Renal cortex interstitium (tissue), 11 donors: Measurements from ENCODE around the gene HEXIM1. TPM values are rescaled to one million over a fixed set of nuclear protein-coding genes. Genes with fewer than 3 reads are reported as not detected.

Experiments
- DNase-seq, 11 donors: peaks; one replicate each; pipeline ENCODE4 v3.0.0-alpha.2; 2013; ENCODE audit warnings: low read depth in 9 of 11, low spot score in 4 of 11; ENCODE audit errors: extremely low read depth in 1 of 11
- polyA plus RNA-seq, 3 donors: library from polyadenylated mRNA; unstranded; fragments of 120-200 nt; gene quantifications; one replicate each; pipeline ENCODE4 v1.2.1, GENCODE V29; 2013; ENCODE audit not compliant: insufficient read length in 3 of 3

HEXIM1 gene
- polyA plus RNA-seq, 3 donors = 37.1 to 44.9 (median 44.4) TPM

DNA sequence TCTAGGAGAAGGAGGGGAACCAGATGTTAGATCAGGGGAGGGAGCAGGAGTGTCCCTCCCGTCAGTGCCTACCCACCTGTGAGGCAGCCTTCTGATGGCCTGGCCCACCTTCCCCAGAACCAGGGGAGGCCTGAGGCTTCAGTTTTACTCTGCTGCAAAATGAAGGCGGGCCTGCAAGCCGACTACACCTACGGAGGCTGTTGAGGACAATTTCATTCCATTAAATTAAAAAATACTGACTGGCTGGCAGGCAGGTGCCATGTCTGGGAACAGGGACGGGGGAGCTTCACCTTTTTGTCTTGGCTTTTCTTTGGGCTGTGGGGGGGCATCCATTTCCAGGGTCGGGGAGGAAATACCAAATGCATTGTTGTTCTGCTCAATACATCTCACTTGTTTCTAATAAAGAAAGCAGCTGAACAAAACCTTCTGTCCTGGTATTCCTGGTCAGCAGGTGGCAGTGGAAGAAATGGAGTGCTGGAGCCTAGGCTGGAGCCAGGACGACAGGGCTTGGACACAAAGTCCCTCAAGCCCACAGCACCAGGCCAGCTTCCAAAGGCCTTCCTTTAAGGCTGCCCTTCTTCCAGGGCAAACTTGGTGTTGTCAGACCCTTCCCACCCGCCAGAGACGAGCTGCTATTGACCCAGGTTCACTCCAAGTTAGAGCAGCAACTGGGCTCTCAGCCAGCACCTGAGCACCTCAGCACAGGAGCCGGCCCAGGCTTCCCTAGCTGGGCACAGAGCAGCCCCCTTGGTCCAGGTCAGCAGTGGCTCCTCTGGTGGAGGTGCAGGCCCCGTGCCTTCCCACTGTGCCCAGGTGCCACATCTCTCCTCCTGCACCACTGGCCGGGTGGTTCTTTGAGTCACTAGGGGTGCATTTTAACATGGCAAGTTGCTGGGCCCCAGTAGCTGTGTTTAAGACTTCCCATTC is 39.4 kb upstream of the HEXIM1 start:
- DNase-seq = no peak

DNA sequence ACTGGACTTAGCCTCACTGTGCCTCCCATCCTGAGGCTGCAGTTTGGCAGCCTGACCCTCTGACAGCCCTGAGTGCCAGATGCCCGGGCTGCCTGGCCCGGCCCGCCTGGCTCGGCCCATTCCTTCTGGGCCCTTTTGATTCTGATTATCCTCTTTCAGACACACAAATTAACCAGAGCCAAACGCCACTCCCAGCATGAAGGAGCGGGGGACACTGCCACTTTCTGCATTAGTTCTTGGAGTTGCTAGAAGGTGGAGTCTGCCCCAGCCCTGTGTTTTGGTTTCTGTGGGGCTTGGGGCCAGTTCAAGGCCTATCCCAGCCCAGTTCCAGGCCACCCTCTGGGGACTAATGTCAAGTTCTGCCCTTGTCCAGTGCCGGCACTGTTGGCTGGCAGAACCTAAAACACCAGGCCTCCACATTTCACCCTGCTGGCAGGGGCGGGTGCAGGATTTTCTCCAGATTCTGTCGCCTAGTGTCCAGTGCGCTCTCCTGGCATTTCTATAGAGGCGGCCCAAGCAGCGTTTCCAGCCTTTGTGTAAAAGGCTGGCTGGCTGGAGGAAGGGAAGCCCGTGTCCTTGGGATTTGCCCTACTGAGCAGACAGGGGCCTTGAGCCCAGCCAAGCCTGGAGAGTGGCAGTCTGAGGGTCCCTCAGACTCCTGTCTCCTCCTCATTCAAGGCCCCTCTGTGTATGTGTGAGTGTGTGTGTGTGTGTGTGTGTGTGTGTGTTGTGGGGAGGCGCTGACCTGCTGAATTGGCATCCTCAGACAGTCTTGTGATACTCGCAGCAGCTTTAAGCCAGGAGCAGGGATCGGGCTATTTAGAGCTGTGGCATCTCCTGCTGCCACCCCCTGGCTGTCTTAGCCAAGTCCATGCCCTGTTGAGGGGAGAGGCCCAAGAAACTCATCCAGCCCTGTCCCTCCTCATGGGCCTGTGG is 37.3 kb upstream of the HEXIM1 start:
- DNase-seq = no peak

DNA sequence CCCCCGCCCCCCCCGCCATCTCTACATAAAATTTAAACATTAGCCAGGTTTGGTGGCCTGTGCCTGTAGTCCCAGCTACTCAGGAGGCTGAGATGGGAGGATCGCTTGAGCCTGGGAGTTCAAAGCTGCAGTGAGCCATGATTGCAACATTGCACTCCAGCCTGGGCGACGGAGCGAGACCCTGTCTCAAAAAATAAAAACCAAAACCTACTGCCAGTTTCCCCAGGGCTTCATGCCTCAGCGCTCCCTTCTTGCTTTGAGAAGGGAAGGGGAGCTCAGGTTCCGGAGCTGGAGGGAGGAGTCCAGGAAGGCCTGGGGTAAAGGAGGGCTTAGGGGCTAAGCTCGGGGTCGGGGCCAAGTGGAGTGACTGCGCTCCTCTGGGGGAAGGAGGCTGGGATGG is 36.4 kb upstream of the HEXIM1 start:
- peak in 1 of 11 donors; percentile 36 for DNase-seq

DNA sequence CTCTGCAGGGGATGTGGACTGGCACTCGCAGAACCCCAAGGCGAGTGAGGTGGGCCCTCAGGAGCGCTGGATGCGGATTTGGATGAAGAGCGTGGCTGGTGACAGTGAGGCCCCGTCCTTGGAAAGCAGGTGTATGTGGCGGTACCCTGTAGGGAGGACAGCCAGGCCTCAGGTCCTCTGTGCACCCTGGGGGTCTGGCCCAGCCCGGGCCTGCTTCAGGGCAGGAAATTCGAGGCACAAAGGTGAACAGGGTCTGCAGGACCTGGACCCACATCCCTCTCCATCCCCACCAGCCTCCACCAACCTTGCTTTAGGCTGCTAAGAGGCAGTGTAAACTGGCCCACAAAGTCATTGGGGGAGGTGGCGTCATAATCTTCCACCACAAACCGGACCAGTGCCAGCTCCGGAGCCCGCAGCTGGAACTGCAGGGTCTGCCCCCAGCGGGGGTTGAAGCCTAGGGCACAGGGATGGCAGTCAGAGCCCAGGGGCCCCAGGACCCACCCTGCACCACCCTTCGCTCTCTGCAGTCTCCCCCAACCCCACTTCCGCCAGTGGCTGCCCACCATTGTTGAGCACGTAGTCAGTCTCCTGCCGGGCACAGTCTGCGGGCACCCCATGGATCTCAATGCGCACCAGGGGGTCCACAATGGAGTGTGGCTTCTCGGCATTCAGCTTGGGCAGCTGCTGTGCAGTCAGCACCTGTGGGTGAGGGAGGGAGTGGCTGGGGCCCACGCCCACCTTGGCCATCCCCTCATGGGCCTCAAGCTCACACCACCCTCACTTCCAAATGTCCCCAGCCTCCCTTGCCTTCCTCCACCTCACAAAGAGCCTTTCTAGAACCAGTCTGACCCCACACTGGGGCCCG is 35.5 kb upstream of the HEXIM1 start:
- DNase-seq = no peak

DNA sequence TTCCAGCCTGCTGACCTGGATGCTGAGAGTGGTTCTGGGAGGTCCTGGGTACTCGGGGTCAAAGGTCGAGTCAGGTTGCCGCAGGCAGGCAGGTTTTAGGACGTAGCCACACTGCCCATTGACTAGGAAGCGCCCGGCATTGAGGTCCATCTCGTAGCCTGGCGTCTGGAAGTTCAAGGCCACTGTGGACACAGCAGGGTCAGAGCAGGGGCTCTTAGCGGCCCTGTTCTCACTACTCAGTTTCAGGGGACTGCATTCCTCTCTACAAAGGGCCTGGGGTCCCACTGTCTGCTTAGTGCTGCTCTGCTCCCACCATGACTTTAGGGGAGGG is 34.9 kb upstream of the HEXIM1 start:
- DNase-seq = no peak

DNA sequence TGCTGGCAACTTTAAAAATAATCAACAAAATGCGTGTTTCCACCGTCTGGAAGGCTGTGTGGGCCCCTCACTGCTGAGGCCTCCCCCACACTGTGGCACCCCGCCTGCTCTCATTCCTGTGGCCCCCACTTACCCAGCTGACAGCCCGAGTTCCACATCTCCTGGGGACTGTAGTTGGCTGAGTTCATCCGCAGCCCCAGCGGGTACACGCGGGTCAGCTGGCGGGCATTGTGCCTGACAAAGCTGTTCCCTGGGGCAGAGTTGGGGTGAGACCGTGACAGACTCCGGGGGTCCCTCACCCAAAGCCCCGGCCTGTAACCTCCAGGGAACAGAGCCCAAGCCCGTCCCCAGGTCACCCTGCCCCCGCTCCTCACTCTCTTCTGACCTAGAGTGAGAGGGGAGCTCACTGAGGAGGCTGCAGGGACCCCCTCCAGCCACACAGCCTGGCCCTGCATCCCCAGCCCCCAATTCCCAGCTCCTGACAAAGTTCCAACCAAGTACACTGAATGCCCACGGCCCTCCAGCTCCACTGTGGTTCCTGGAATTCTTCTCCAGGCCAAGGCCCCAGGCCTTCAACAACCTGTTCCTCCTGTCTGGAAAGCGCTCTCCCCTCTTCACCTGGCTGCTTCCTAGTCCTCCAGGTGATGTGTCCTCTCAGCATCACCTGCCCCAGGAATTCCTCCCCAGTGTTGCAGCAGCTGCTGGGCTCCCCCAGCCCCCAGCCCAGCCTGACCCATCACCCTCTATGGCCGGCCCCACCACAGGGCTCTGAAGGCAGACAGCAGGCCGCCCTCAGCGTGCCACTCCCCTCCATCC is 34.0 kb upstream of the HEXIM1 start:
- no peak for DNase-seq

DNA sequence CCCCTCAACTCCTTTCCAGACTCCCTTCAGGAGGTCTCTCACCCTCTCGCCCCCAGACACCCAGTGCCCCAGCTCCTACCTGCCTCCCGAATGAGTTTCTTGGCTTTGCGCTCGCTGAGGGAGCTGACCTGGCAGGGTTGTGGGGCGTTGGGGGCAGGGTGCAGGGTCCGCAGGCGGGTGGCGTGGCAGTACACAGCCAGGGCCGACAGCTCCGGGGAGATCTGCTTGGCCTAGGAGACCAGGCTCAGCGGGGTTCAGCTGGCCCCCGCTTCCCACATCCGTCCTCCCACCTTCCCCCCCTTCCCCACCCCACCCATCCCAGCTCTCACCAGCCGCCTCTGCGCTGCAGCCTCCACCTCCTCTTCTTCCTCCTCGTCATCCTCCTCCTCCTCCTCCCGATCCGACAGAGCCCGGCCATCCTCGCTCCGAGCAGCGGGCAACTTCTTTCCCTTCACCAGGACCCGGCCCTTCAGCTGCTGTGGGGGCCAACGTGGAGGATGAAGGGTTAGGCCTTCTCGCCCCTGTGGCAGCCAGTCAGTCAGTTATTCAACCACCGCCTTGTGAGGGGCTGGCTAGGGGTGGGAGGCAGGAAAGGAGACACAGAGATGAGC is 33.2 kb upstream of the HEXIM1 start:
- no peak for DNase-seq

DNA sequence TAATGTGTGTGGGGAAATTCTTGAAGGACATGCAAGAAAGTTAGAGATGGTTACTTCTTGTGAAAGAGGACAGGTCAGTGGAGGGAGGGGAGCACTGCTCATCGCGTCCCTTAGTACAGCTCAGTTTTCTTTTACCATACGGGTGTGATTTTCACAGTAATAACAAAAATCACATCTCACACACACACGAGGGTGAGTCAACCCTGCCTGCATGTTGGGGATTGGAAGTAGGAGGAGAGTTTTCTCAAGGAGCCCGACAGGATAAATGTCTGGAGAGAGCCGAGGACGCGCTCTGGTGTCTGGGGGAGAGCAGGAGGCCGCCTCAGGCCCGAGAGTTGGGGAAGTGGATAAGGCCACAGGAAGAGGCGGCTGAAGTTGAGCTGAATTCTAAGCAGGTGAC is 32.4 kb upstream of the HEXIM1 start:
- DNase-seq = no peak

DNA sequence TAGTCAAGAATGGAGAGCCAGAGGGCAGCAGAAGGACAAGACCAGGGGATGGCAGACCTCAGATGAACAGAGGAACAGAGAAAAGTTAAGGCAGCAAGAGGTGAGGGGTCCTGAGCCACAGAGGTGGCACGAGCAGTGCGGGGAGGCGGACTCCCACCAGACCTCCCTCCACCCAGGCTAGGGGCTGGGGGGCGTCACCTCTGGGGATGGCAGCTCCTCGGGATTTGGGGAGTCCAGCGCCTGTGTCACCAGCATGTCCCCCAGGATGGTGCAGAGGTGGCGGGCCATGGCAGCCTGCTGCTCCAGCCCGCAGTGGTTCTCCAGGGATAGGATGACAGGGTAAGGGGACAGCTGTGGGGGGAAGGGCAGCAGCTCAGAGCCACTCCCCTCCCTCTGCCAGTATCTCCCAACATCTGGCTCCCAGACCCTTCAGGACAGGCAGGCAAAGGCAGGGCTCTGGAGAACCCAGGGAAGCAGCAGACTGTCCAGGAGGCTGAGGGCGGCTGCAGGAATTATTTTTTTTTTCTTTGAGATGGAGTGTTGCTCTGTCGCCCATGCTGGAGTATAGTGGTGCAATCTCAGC is 31.8 kb upstream of the HEXIM1 start:
- no peak for DNase-seq

DNA sequence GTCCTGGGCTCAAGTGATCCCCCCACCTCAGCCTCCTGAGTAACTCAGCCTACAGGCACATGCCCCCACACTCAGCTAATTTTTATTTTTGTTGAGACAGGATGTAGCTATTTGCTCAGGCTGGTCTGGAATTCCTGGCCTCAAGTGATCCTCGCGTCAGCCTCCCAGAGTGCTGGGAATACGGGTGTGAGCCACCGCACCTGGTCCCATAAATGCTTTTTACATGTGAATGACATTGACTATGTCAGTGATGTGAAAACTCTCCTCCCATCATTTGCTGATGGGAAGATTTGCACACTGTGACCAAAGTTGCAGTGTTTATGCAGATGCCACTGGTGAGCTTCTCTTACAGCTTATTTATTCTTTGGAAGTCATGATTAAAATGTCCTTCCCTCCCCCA is 30.9 kb upstream of the HEXIM1 start:
- DNase-seq = no peak

DNA sequence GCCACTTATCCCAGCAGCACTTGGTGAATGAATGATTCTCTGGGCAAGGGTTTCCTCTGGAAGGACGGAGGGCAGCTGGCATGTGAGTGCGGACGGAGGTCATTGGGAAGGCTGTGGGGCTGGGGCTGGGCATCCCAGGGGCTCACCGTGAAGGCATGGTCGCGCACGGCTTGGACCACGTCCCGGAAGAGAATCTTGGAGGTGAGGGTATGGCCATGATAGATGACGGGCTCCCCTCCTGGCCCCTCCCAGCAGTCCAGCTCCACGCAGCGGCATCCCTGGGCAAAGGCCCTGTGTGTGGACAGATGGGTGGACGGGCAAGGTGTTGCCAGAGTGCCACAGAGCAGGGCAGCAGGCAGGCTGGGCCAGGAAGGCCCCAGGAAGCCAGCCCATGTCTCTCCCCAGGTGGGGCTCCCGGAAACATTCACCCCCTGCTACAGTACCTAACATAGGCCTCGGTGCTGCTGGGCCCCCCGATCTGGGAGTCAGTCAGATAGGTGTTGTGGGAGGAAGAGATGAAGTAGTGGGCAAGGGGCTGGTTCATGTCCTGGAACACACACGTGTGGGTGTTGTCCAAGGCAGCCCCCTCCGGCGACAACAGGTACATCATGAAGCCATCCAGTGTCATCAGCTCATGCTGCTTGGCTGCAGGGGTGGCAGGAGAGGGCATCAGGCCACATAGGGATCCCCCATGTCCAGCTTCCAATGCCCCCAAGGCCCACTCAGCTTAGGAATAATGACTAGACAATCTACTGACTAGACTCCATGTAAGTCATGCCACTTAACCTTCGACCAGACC is 30.2 kb upstream of the HEXIM1 start:
- DNase-seq = no peak

DNA sequence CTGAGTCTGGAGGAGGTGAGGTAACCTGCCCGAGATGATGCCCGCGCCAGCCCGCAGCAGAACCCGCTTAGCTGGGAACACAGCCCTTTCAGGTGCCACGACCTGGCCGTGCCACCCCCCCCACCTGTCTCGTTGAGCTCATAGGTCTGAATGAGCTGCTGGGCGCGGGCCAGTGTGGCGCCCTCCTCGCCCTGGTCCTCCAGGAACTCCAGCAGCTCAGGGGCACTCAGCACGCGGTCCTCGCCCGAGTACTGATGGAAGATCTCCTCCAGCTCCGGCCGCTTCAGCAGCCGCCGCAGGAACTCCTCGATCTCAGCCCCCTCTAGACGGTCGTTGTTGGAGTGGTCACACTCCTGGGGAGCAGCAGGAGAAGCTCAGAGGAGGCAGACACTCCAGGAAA is 29.6 kb upstream of the HEXIM1 start:
- no peak for DNase-seq

DNA sequence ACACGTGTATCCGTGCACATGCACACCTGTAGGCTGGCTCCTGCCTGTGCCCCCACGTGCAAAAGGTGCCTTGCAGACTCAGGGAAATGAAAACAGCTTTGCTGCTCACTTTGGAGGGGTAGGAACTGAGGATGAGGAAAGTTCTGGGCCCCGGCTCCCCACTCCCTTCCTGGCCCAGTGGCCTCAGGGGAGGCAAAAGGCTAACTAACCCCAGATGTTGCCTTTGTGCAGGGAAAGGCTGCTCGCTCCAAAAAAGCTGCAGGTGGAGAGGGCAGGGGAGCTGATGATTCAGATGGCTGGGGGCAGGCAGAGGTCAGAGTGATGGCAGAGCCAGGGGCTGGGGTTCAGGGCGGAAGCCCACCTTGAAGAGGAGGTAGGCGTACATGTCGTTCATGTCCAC is 28.3 kb upstream of the HEXIM1 start:
- no peak for DNase-seq

DNA sequence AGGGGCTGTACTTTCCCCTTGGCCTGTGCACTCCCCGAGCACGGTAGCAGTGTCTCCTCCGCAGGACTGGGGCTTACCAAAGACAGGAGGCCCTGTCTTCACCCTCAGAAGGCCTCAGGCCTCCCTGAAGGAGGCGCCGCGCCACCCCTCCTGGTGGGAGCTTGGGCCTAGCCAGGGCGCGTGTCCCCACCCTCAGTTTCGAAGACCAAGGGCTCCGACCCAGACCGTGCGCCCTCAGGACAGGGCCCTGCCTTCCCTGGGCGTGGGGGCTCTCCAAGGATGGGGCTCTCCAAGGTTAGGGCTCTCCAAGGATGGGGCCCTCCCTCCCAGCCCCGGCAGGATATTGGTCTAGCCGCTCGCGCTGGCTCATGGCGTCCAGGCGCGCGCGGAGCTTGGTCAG is 27.7 kb upstream of the HEXIM1 start:
- DNase-seq = no peak

DNA sequence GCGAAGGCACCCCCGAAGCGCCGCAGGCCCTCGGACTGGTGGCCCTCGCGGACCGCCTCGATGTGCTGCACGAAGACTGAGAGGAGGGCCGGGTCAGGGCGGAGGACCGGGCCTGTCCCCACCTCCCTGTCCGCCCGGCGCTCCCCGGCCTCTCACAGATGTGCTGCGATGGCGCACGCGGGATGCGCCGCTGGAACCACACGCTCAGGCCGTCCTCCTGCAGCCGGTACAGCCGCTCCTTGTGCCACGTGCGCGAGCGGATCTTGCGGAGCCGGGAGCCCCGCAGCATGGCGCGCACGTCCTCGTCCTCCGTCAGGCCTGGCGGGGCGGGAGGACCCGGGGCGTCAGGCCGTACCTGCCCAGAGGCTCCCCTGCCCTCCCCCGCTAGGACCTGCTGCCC is 27.2 kb upstream of the HEXIM1 start:
- DNase-seq = no peak

DNA sequence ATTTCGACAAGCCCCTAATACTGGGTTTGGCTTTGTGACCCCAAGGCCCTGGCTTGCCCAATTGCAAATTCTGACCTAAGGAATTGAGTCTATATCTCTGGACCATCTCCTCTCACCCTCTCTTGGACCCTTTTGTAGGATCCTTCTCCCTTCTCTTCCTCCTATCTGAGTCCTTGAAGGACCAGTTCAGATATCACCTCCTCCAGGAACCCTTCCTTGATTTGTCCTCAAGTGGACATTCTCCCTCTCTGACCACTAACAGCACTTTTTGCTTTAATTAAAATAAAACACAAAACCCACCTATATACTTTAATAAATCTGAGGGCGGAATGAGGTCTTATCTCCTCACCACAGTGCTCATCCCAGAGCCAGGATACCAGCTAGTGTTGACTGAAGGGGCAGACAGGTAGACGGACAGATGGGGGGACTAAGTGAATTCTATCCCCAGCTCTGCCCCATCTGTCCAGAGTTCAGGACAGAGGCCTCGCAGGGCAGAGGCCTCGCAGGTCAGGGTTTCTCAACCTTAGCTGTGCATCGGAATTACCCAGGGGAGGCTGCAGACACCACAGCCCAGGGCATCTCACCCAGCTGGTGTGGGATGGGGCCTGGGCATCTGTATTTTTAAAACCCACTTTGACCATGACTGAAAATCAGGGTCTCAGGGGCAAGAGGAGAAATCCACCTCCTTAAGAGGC is 25.1 kb upstream of the HEXIM1 start:
- no peak for DNase-seq
